Measurements from ENCODE around the gene TCHHL1.

Gene TCHHL1

DNA sequence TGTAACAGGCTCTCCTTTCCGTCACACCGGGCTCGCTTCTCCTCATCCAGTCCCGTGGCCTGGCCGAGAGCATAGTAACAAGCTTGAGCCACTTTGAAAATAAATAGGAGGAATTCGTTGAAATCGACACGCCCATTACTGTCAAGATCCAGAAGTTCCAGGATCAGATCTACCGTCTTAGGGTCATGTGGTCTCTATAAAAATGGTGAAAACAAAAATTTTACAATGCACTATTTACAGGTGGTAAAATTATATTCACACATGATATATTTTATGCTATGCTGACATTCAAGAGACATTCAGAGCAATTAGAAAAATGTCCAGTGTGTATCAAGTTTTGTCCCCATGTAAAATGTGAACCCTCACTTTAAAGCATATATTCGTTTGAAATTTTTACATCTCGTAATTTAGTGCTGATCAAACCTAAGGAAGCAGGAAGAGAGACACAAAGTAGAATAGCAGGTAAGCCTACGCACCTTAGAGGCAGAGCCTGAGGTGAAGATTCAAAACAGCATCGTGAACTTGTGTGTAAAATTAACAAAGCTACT is 24.1 kb upstream of the TCHHL1 start:
- no peak for DNase-seq
- Histone ChIP-seq H3K36me3 (ENCODE audit: control insufficient read depth in 4 of 4, insufficient read depth in 4 of 4, low read length in 3 of 4) (no peaks in the 10 kb centered on the region), H3K4me3 (ENCODE audit: control insufficient read depth in 1 of 7, extremely low read depth in 1 of 7, insufficient read depth in 4 of 7, low read depth in 2 of 7, low read length in 6 of 7) (peak overlapping the region in 5 of 7 experiments; percentile 4 to 71 (median 63)), H3K9me3 (ENCODE audit: control extremely low read depth in 1 of 5, control insufficient read depth in 4 of 5, insufficient read depth in 2 of 5, low read depth in 1 of 5, low read length in 4 of 5) (peaks cover 0 to 22% (median 9%) of the 10 kb centered on the region in 5 experiments), H3K27ac (ENCODE audit: insufficient read depth in 1 of 2, low read depth in 1 of 2, low read length in 2 of 2, poor library complexity in 1 of 2, severe bottlenecking in 2 of 2) (no peak overlapping the region), H3K27me3 (replicated peaks in 2 of 5; ENCODE audit: control insufficient read depth in 4 of 5, insufficient read depth in 5 of 5, low read length in 4 of 5) (peaks cover 31 to 93% (median 62%) of the 10 kb centered on the region in 5 experiments), H3K4me1 (ENCODE audit: control extremely low read depth in 1 of 4, control insufficient read depth in 4 of 4, insufficient read depth in 4 of 4, low read length in 3 of 4) (peaks cover 3 to 48% (median 46%) of the 10 kb centered on the region in 4 experiments)
- CTCF ChIA-PET = interaction anchor here (0.9 kb wide), 1 partner anchor 28 kb away, joined by 3 read pairs; no protein-coding TSS in a partner anchor
- POLR2A ChIA-PET = no interaction called here
- WGBS (ENCODE audit: insufficient coverage) = 23% methylated on average over 6 of the region's 13 CpGs

GRCh38 chr1:152112101-152112884 is 23.4 kb upstream of the TCHHL1 start:
- no peaks in the 10 kb centered on the region for H3K36me3 ChIP-seq (ENCODE audit: control insufficient read depth in 4 of 4, insufficient read depth in 4 of 4, low read length in 3 of 4)
- DNase-seq = peak; percentile 22 to 58 (median 50)
- H3K4me1 ChIP-seq (ENCODE audit: control extremely low read depth in 1 of 4, control insufficient read depth in 4 of 4, insufficient read depth in 4 of 4, low read length in 3 of 4) = peaks cover 3 to 54% (median 51%) of the 10 kb centered on the region in 4 experiments
- no peak overlapping the region for H3K27ac ChIP-seq (ENCODE audit: insufficient read depth in 1 of 2, low read depth in 1 of 2, low read length in 2 of 2, poor library complexity in 1 of 2, severe bottlenecking in 2 of 2)
- WGBS (ENCODE audit: insufficient coverage) = 1% methylated on average over 53 of the region's 53 CpGs
- ChIA-PET CTCF (interaction anchor here (0.9 to 1.2 kb wide), 3 partner anchors 12 to 60 kb away, joined by 3 to 4 read pairs (median 3); no protein-coding TSS in a partner anchor), POLR2A (no interaction called here)
- H3K9me3 ChIP-seq (ENCODE audit: control extremely low read depth in 1 of 5, control insufficient read depth in 4 of 5, insufficient read depth in 2 of 5, low read depth in 1 of 5, low read length in 4 of 5) = peaks cover 0 to 29% (median 12%) of the 10 kb centered on the region in 5 experiments
- peaks cover 28 to 98% (median 69%) of the 10 kb centered on the region in 5 experiments for H3K27me3 ChIP-seq (replicated peaks in 2 of 5; ENCODE audit: control insufficient read depth in 4 of 5, insufficient read depth in 5 of 5, low read length in 4 of 5)
- peak overlapping the region in 6 of 7 experiments; percentile 4 to 71 (median 50) for H3K4me3 ChIP-seq (ENCODE audit: control insufficient read depth in 1 of 7, extremely low read depth in 1 of 7, insufficient read depth in 4 of 7, low read depth in 2 of 7, low read length in 6 of 7)

DNA sequence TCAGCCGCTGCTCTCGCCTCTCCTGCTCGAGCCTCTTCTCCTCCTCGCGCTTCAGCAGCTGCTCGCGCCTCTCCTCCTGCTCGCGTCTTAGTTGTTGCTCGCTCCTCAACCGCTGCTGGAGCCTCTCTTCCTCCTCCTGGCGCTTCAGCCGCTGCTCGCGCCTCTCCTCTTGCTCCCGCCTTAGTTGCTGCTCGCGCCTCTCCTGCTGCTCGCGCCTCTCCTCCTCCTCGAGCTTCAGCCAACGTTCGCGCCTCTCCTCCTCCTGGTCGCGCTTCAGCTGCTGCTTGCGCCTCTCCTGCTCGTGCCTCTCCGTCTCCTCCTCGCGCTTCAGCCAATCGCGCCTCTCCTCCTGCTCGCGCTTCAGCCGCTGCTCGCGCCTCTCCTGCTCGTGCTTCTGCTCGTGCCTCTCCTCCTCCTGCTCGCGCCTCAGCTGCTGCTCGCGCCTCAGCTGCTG is 22.7 kb upstream of the TCHHL1 start:
- CTCF ChIA-PET = interaction anchor here (0.8 to 1.2 kb wide), 4 partner anchors 13 to 76 kb away, joined by 3 to 4 read pairs (median 3); partner anchors contain the start of gene TCHHL1
- no peak overlapping the region for H3K27ac ChIP-seq (ENCODE audit: insufficient read depth in 1 of 2, low read depth in 1 of 2, low read length in 2 of 2, poor library complexity in 1 of 2, severe bottlenecking in 2 of 2)
- under 1% methylated on average over 40 of the region's 44 CpGs for WGBS (ENCODE audit: insufficient coverage)
- POLR2A ChIA-PET = no interaction called here
- H3K36me3 ChIP-seq (ENCODE audit: control insufficient read depth in 4 of 4, insufficient read depth in 4 of 4, low read length in 3 of 4) = no peaks in the 10 kb centered on the region
- peaks cover 3 to 57% (median 51%) of the 10 kb centered on the region in 4 experiments for H3K4me1 ChIP-seq (ENCODE audit: control extremely low read depth in 1 of 4, control insufficient read depth in 4 of 4, insufficient read depth in 4 of 4, low read length in 3 of 4)
- H3K27me3 ChIP-seq (replicated peaks in 2 of 5; ENCODE audit: control insufficient read depth in 4 of 5, insufficient read depth in 5 of 5, low read length in 4 of 5) = peaks cover 26 to 98% (median 75%) of the 10 kb centered on the region in 5 experiments
- peak in 2 of 3 donors; percentile 36 to 59 for DNase-seq
- peaks cover 0 to 30% (median 12%) of the 10 kb centered on the region in 5 experiments for H3K9me3 ChIP-seq (ENCODE audit: control extremely low read depth in 1 of 5, control insufficient read depth in 4 of 5, insufficient read depth in 2 of 5, low read depth in 1 of 5, low read length in 4 of 5)
- H3K4me3 ChIP-seq (ENCODE audit: control insufficient read depth in 1 of 7, extremely low read depth in 1 of 7, insufficient read depth in 4 of 7, low read depth in 2 of 7, low read length in 6 of 7) = peak overlapping the region in 6 of 7 experiments; percentile 50 to 76 (median 60)

- no peak overlapping the region for H3K27ac ChIP-seq (ENCODE audit: insufficient read depth in 1 of 2, low read depth in 1 of 2, low read length in 2 of 2, poor library complexity in 1 of 2, severe bottlenecking in 2 of 2)
- ChIA-PET CTCF (interaction anchor here (0.8 to 1.1 kb wide), 2 partner anchors 22 to 76 kb away, joined by 3 read pairs; partner anchors contain the start of gene TCHHL1), POLR2A (no interaction called here)
- WGBS (ENCODE audit: insufficient coverage) = 0% methylated on average over 60 of the region's 60 CpGs
- H3K4me1 ChIP-seq (ENCODE audit: control extremely low read depth in 1 of 4, control insufficient read depth in 4 of 4, insufficient read depth in 4 of 4, low read length in 3 of 4) = peaks cover 3 to 57% (median 51%) of the 10 kb centered on the region in 4 experiments
- DNase-seq = peak; percentile 26 to 67 (median 53)
- peaks cover 26 to 98% (median 77%) of the 10 kb centered on the region in 5 experiments for H3K27me3 ChIP-seq (replicated peaks in 2 of 5; ENCODE audit: control insufficient read depth in 4 of 5, insufficient read depth in 5 of 5, low read length in 4 of 5)
- peaks cover 0 to 30% (median 12%) of the 10 kb centered on the region in 5 experiments for H3K9me3 ChIP-seq (ENCODE audit: control extremely low read depth in 1 of 5, control insufficient read depth in 4 of 5, insufficient read depth in 2 of 5, low read depth in 1 of 5, low read length in 4 of 5)
- no peaks in the 10 kb centered on the region for H3K36me3 ChIP-seq (ENCODE audit: control insufficient read depth in 4 of 4, insufficient read depth in 4 of 4, low read length in 3 of 4)
- H3K4me3 ChIP-seq (ENCODE audit: control insufficient read depth in 1 of 7, extremely low read depth in 1 of 7, insufficient read depth in 4 of 7, low read depth in 2 of 7, low read length in 6 of 7) = peak overlapping the region; percentile 30 to 76 (median 52)
Observed at GRCh38 chr1:152110860-152111514, 22.1 kb upstream of the TCHHL1 start.

DNA sequence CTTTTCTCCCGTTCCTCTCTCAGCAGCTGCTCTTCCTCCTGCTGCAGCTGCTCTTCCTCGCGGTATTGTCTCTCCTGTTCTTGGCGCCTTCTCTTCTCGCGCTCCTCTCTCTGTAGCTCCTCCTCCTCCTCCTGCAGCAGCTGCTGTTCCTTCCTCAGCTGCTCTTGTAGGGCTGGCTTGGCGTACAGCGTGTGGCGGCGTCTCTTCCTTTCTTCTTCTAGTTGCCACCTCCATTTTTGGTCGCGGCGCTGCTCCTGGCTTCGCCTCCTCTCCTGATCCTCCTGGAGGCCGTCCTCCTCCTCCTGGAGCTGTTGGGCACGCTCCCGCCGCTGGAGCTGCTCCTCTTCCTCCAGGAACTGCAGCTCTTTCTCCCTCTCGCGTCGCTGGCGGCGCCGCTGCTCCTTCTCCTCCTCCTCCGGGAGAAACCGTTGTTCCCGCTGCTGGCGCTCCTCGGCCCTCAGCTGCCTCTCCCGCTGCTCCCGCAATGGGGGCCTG is 21.5 kb upstream of the TCHHL1 start:
- CTCF ChIA-PET = interaction anchor here (1.1 kb wide), 1 partner anchor 77 kb away, joined by 3 read pairs; no protein-coding TSS in a partner anchor
- POLR2A ChIA-PET = no interaction called here
- peak overlapping the region; percentile 30 to 76 (median 52) for H3K4me3 ChIP-seq (ENCODE audit: control insufficient read depth in 1 of 7, extremely low read depth in 1 of 7, insufficient read depth in 4 of 7, low read depth in 2 of 7, low read length in 6 of 7)
- peaks cover 25 to 99% (median 75%) of the 10 kb centered on the region in 5 experiments for H3K27me3 ChIP-seq (replicated peaks in 2 of 5; ENCODE audit: control insufficient read depth in 4 of 5, insufficient read depth in 5 of 5, low read length in 4 of 5)
- H3K27ac ChIP-seq (ENCODE audit: insufficient read depth in 1 of 2, low read depth in 1 of 2, low read length in 2 of 2, poor library complexity in 1 of 2, severe bottlenecking in 2 of 2) = no peak overlapping the region
- WGBS (ENCODE audit: insufficient coverage) = under 1% methylated on average over 25 of the region's 31 CpGs
- peaks cover 0 to 30% (median 12%) of the 10 kb centered on the region in 5 experiments for H3K9me3 ChIP-seq (ENCODE audit: control extremely low read depth in 1 of 5, control insufficient read depth in 4 of 5, insufficient read depth in 2 of 5, low read depth in 1 of 5, low read length in 4 of 5)
- no peaks in the 10 kb centered on the region for H3K36me3 ChIP-seq (ENCODE audit: control insufficient read depth in 4 of 4, insufficient read depth in 4 of 4, low read length in 3 of 4)
- peak in 2 of 3 donors; percentile 54 to 65 for DNase-seq
- peaks cover 3 to 57% (median 51%) of the 10 kb centered on the region in 4 experiments for H3K4me1 ChIP-seq (ENCODE audit: control extremely low read depth in 1 of 4, control insufficient read depth in 4 of 4, insufficient read depth in 4 of 4, low read length in 3 of 4)

DNA sequence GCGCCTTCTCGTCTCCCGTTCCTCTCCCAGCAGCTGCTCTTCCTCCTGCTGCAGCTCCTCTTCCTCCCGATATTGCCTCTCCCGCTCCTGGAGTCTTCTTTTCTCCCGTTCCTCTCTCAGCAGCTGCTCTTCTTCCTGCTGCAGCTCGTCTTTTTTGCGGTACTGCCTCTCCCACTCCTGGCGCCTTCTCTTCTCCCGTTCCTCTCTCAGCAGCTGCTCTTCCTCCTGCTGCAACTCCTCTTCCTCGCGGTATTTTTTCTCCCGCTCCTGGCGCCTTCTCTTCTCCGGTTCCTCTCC is 21.1 kb upstream of the TCHHL1 start:
- no peak overlapping the region for H3K27ac ChIP-seq (ENCODE audit: insufficient read depth in 1 of 2, low read depth in 1 of 2, low read length in 2 of 2, poor library complexity in 1 of 2, severe bottlenecking in 2 of 2)
- peaks cover 0 to 30% (median 12%) of the 10 kb centered on the region in 5 experiments for H3K9me3 ChIP-seq (ENCODE audit: control extremely low read depth in 1 of 5, control insufficient read depth in 4 of 5, insufficient read depth in 2 of 5, low read depth in 1 of 5, low read length in 4 of 5)
- no peaks in the 10 kb centered on the region for H3K36me3 ChIP-seq (ENCODE audit: control insufficient read depth in 4 of 4, insufficient read depth in 4 of 4, low read length in 3 of 4)
- peaks cover 25 to 99% (median 75%) of the 10 kb centered on the region in 5 experiments for H3K27me3 ChIP-seq (replicated peaks in 2 of 5; ENCODE audit: control insufficient read depth in 4 of 5, insufficient read depth in 5 of 5, low read length in 4 of 5)
- no peak for DNase-seq
- peaks cover 3 to 57% (median 51%) of the 10 kb centered on the region in 4 experiments for H3K4me1 ChIP-seq (ENCODE audit: control extremely low read depth in 1 of 4, control insufficient read depth in 4 of 4, insufficient read depth in 4 of 4, low read length in 3 of 4)
- CTCF ChIA-PET = interaction anchor here (1.2 kb wide), 1 partner anchor 75 kb away, joined by 5 read pairs; no protein-coding TSS in a partner anchor
- 3% methylated on average over 15 of the region's 15 CpGs for WGBS (ENCODE audit: insufficient coverage)
- peak overlapping the region in 6 of 7 experiments; percentile 18 to 76 (median 60) for H3K4me3 ChIP-seq (ENCODE audit: control insufficient read depth in 1 of 7, extremely low read depth in 1 of 7, insufficient read depth in 4 of 7, low read depth in 2 of 7, low read length in 6 of 7)
- POLR2A ChIA-PET = interaction anchor here (0.5 kb wide), 1 partner anchor 26 kb away, joined by 3 read pairs; no protein-coding TSS in a partner anchor
